Measurements from ENCODE around the gene AKAP8L.

GRCh38 chr19:15378534-15379082, 40.2 kb downstream of the AKAP8L start:
- TF ChIP-seq, protein P1, sequence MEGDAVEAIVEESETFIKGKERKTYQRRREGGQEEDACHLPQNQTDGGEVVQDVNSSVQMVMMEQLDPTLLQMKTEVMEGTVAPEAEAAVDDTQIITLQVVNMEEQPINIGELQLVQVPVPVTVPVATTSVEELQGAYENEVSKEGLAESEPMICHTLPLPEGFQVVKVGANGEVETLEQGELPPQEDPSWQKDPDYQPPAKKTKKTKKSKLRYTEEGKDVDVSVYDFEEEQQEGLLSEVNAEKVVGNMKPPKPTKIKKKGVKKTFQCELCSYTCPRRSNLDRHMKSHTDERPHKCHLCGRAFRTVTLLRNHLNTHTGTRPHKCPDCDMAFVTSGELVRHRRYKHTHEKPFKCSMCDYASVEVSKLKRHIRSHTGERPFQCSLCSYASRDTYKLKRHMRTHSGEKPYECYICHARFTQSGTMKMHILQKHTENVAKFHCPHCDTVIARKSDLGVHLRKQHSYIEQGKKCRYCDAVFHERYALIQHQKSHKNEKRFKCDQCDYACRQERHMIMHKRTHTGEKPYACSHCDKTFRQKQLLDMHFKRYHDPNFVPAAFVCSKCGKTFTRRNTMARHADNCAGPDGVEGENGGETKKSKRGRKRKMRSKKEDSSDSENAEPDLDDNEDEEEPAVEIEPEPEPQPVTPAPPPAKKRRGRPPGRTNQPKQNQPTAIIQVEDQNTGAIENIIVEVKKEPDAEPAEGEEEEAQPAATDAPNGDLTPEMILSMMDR (IDR thresholded peaks at IDR 0.05) = no peak
- peak in 1 of 2 donors; percentile 27 for TF ChIP-seq POLR2A (IDR thresholded peaks at IDR 0.05)
